HG03565 (cell line): Measurements from ENCODE around the gene CASP7.
"Not testable (repeated sequence)": the region's sequence is repeated elsewhere in the genome, so short reads cannot be mapped to it uniquely, and the experiment has no call there.

Experiments
- ATAC-seq: cut with Tn5 transposase; IDR thresholded peaks from one replicate; pipeline ENCODE4 v1.9.1; 2021; ENCODE audit warnings: mild to moderate bottlenecking, moderate library complexity; ENCODE audit not compliant: unreplicated experiment

Gene CASP7

DNA sequence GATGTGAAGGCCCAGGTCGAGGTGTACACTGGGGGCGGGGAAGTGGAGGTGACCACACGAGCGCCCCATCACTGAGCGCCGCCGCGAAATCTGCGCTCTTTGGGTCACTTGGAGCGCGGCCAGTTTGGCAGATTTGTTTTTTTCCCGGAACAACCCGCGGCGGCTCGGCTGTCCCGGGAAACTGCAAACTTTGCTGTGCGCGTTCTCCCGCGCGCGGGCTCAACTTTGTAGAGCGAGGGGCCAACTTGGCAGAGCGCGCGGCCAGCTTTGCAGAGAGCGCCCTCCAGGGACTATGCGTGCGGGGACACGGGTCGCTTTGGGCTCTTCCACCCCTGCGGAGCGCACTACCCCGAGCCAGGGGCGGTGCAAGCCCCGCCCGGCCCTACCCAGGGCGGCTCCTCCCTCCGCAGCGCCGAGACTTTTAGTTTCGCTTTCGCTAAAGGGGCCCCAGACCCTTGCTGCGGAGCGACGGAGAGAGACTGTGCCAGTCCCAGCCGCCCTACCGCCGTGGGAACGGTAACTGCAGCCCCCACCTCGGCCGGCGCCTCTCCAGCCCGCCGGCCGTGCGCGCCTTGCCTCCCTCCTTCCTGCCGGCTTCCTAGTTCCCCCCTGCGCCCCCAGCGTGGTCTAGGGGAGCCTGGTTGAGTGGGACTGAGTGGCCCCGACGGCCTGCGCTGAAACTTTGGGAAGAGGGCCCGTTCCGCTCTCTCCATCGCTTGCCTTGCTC is at the start of gene CASP7:
Gene CASP7, plus strand, starts transcription at position 450 of the 727 bp plus-strand sequence. CDS start 17,582 bp downstream, outside the sequence.
- ATAC-seq: peak; percentile 51

DNA sequence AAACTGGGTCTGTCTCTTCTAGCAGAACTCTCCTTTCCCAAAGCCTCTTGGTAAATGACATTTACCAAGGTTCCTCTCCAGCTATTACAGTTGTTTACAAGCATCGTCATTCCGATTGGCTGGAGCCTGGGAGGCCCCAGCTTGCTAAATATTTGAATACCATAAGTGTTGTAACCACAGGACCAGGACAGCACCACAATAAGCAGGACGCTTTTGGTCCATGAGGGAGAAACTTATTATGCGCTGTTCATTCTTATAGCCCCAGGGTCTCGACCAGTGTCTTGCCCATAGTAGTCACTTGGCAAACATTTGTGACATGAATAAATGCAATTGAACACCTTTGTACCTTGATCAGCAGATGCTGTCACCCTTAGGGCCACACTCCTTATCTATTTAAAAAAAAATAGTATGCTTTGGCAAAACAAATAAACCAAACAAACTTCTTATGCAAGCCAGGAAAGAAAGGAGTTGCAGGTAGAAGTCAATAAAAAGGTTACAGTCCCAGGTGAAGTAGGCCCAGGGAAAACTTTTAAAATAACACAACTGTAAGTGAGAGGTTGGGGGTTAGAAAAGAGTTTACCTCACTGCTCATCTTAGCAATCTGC is 48.7 kb upstream of the CASP7 start:
- ATAC-seq: no peak

DNA sequence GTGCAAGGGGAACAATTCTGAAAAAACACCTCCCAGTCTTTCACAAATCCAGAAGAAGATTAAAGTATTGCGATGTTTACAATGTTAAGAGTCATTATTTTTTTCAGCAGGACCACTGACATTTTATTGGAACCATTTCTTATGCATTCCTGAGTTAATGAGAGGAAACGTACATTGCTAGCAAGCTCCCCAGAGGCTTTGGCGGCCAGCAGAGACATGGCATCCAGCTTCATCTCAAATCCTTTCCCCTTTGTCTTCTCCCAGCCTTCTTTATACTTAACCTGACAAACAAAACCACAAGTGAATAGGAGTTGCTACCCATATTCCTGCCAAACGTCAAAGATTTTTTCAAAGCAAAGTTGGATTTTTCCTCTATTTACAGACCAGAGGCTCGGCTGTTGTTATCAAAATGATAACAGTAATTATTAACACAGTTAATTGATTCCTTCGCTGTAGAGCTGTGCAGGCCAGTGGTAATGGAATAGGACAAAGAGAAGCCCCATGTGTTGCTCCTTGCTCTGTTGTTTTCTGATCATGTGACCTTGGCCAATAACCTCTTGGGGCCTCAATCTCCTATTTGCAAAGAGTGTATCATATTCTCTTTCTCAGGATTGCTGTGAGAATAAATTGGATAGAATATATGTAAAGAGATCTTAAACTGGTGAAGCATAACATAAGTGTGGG is 47.9 kb upstream of the CASP7 start:
- no peak for ATAC-seq

DNA sequence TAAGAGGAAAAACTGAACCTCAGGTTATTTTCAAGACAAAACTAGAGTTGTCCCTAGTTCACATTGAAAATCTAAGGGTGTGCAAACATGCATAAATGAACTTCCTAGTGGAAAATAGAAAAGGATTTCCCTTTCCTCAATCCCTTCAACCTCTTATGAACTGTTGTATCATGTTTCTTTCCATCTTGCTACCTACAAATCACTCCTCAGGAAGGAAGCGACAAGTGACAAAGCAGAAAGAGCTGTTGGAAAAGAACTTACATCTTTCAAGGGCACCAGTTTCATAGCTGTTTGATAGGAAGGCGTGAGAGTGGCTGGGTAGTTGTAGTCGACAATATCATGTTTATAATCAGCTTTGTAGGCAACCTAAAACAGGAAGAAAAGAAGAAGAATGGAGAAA is 39.7 kb upstream of the CASP7 start:
- ATAC-seq: no peak

DNA sequence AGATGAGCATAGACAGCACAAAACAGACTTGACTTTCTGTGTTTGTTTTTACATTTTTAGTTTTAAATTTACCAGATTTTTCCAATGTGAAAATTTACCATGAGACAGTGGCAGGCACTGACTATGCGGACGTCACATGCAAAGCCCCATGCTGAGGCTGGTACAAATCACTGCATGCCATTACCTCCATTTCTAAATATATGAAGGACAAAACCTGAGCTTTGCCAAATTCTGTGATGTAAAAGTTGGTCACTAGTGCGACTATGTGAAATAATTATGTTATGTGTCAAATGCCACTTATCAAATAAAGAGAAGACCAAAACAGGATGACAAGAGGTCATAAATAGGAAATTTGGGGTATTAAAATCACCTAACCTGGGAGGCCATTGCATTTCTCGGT is 38.0 kb upstream of the CASP7 start:
- no peak for ATAC-seq

DNA sequence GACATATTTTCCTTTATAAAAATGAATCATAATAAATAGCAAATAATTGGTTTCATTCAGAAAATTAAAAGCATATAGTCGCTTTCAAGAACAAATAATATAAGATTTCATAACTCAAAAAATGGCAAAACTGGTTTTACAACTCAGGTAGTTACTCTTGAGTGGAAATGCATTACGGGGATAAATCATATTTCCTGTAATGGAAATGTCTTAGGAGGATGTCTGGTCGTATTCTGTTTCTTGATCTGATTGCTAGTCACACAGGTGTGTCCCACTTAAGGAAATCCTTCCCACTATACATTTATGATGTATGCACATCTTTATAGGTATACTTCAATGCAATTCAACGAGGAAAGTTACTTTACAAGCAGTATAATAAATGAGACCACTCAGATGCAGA is 36.5 kb upstream of the CASP7 start:
- no peak for ATAC-seq

DNA sequence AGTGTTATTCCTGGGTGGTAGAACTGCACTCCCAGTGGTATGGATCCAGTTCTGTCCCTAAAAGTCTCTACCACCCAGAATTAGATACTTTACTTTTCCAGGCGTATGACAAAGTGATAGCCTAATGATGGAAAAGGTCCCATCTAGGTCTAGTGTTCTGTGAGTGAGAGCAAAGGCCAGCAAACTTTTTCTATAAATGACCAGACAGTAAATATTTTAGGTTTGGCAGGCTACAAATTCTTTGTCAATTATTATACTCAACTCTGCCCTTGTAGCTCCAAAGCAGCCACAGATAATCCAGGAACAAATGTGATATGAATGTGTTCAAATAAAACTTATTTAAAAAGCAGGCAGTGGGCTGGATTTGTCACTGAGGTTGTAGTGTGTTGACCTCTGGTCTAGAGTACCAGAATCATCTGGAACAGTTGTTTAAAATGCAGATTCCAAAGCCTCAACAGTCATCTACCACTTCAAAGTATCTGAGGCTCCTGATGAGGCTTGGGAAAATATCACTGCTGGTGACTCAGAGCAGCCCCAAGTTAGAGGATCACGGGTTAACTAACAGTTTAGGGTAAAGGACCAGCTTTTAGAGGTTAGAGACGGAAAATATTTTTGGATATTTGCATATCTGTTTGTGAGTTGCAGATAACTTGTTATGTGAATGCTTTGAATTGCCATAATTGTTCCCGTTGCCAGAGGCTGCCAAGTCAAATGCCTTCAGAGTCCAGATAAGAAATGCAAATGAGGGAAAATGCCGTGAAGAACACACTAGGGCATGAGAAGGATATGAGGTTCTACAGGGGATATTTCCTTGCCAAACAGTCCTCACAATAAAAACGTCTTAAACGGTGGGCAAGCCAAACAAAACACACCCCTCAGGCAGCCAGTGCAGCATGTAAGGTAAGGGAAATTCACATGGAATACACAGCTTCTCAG is 35.3 kb upstream of the CASP7 start:
- ATAC-seq: no peak

DNA sequence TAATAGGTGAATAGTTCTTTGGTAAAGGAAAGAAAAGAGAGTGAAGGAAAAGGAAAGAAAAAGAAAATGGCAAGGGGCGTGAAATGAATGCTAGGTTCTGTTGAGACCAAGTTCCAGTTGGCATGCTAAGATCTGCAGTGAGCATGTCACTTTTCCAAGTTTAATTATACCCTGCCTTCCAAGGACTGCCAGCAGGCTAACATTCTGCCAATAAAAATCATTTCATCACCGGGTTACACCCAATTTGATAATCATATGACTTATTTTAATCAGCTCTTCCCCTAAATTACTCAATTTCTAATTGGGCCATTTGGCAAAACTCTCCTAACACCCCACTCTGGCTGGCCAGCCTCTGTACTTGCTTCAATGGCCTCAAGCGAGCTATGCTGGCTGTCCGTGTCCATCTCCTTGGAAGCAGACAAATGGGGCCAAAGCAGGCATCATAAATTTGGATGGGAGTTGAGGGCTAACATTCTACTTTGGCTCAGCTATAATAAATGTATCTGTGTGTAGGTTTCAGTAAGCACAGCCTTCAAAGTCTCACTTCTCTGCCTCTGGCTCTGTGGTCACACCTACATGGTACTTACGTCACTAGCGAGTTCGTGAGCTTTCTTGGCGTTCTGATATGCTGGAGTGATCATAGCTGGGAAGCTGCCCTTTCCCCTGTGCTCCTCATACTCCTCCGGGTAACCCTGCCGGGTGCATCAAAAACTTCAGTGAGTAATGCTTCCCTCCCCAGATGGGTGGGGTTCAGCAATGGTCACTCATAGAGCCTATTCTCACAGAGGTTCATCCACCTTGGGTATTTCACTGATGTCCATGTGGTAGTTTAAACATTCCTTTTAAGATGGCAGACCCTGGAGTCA is 33.1 kb upstream of the CASP7 start:
- ATAC-seq: no peak

DNA sequence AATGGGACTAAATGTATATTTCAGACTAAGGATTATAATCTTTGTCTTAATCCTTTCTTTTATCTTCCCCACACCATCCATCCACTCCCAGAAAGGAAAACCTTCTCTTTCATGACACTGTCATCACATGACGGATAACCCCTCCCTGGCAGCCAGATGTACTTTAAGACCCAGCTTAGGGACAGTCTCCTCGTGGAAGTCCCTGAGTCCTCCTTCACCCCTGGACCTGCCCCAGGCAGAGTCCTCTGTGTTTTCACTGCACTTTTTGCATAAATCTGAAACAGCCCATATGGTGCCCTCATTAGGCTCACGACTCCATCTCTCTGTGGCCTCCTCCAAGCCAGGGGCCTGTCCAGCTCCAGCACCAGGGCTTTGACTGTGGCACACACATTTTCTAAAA is 31.9 kb upstream of the CASP7 start:
- no peak for ATAC-seq

DNA sequence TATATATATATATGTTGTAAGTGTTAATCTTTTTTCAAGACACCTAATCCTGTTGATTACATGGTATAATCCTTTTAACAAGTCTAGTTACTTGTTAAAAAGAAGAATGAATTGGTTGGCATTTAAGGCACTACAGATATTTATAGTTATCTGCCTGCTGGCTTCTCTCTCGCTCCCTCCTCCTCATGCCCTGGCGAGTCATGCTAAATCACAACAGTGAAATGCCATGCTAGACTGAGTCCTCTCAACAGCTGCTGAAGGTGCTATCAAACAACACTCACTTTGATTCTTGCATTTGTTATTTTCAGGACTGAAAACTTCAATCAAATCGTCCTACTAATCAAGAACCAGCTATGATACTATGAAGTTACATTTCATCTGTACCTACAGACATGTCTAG is 31.2 kb upstream of the CASP7 start:
- ATAC-seq: no peak

DNA sequence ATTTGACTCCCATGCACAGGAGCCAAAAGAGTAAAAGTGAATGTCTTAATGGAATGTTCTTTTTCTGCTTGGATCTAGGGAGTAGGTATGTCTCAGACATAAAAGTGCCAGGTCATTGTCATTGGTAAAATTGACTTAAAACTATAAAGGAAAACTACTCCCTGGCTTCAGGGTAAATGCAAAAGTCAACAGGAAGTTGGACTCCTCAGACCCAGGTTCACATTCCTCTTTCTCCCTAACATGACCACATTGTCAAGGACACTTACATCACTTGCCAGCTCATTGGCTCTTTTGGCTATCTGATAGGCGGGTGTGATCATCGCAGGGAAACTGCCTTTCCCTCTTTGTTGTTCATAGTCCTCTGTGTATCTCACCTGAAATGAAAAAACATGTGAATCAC is 29.5 kb upstream of the CASP7 start:
- no peak for ATAC-seq

DNA sequence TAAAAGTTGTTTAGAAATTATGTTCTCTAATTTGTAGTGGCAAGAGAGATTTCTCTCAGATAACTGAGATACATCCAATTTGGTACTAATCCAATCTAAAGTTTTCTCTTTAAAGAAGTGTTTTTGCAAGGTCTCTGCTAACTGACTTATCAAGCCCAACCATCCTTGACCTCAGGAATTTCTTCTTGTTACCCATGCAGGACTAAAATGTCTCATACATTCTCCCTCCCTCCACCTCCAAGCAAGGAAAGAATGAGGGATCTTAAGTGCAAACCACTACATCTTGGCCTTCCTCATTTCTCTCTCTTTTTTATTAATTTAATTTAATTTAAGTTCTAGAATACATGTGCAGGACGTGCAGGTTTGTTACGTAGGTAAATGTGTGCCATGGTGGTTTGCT is 28.7 kb upstream of the CASP7 start:
- no peak for ATAC-seq

DNA sequence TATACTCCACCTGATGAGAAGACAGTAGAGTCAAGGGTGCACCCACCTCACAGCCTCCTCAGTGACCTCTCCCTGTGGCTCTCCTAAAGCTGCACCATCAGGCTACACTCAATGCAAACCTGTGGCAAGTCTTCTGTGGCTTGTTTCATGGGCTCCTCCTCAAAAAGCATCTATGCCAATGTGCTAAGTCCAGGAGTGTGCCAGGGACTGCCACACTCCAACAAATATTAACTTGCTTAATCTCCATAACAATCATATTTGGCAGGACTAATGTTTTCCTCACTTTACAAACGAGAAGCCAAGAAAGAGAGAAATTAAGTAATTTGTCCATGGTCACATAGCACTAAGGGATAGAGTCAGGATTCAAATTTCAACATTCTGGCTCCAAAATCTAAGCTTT is 27.8 kb upstream of the CASP7 start:
- ATAC-seq: no peak

DNA sequence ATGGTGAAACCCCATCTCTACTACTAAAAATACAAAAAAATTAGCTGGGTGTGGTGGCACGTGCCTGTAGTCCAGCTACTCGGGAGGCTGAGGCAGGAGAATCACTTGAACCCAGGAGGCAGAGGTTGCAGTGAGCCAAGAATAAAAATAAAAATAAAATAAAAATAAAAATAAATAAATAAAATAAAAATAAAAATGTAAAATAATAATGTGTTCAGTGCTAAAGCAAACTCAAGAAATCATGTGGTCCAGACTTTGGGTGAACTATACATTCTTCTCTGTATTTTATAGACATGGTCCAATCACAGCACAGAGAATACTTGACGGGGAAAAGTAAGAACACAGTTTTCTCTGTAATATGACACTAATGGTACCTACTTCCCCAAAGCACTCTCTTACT is 27.3 kb upstream of the CASP7 start:
- not testable (repeated sequence) for ATAC-seq

DNA sequence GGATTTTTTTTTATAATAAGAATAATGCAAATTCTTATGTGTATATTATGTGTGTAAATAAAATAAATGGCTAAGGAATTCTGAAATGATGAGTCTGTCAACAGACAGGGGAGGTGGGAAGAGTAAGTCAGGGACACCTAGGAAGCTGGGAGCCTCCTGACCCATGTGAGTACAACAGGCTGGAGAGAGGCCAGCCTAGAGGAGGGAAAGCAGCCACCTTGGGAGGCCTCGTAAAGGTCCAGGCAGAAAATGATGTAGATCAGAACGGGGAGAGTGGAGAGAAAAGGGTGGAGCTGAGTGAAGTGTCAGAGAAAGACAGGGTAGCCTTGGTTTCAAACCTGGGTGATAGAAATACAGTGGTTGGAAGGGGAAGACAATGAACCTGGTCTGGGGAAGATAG is 22.8 kb upstream of the CASP7 start:
- ATAC-seq: no peak

DNA sequence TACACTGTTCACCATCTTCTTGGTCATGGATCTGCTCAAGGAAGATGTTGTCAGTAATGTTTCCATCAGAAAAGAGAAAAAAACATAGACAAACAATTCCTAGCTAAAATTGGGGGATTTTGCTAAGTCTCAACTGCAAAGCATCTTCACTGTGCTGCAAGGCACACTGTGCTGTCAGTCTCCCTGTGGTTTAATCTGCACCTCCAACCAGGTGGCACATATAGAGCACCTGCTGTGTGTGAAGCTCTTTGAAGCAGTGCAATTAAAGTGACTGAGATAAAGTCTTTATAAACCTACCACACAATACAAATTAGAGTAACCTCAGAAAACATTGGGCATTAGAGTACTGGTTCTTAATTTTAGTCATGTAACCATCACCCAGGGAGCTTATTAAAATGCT is 22.2 kb upstream of the CASP7 start:
- no peak for ATAC-seq

DNA sequence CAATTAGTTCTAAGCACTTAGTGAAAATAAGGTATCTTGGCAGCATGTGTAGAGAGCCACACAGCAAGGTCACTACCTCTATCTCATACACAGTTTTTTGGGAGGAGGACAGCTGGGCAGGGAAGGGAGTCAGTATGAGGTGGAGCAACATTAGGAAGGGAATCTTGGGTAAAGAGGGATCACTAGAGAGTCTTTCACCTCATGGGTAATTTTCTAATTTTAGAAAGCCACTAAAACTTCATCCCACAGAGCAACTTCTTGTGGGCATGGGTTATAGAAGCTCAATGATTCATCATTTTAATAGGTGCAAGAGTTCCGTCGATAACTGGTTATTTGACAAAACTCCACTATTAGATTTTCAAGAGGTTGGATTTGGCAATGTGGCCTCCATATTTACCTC is 18.4 kb upstream of the CASP7 start:
- ATAC-seq: no peak

DNA sequence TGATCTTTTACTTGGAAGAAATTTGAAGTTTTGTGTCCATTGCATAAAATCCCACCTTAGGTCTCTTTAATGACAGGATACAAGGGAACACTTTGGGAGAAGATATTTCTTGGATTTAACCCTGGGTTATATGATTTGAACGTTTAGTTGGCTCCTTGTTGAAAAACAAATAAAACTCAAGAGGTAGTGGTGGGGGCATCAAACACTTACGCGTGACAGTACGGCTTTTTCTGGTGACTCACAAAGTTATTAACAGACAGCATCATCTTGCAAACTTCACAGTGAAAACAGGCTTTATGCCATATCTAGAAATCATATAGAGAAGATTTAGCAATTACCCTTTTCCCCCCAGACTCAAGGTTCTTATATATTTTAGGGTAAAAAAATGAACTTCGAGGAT is 16.6 kb upstream of the CASP7 start:
- no peak for ATAC-seq

DNA sequence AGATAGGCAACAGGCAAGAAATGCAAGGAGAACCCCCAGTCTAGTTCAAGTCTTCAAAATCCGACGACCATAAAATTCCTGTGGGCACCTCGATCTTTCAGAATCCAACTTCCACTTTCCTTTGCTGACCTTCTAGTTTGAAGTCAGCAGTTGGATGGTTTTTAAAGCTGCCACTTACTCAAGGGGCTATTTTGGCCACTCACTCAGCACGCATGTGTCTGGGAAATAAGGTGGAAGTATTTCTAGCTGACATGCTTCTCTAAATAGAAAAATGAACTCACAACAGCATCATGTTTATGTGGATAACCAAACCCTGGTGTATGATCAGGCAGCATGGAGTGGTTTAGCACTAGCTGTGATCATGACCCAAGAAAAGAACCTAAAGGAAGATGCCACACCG is 15.8 kb upstream of the CASP7 start, which contains the start of gene NRAP:
Gene NRAP, minus strand, starts transcription at position 134 of the 400 bp plus-strand sequence. CDS start 159 bp downstream, outside the sequence.
- ATAC-seq: no peak

DNA sequence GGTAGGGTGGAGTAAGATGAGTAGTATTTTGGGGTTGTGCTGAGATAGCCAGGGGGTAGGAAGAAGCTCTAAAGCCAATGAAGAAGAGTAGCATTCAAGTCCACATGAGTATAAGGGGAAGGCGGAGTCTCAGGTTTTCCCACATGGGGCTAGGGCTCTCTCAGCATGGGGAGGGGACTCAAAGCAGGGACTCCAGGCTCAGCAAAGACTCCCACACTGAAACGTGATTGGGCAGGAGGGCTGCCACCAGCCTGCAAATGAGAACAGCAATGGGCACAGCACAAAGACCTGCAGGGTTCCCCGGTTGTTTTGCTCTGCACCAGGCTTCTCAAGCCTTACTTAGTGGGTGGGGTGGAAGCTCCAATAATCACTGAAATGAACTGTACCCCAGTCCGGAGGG is 14.4 kb upstream of the CASP7 start:
- no peak for ATAC-seq
